Neural cell (in vitro differentiated cells): ENCODE data around the gene COASY. TPM values are rescaled to one million over a fixed set of nuclear protein-coding genes. Genes with fewer than 3 reads are reported as not detected.

ENCODE experiments used
- H2AFZ ChIP-seq: fragments of 200-600, 300-800 bp; sonication (generic), shearing (Covaris generic); 2 replicates; pipeline ENCODE4 v1.6.0; 2014; ENCODE audit warnings: low read depth, mild to moderate bottlenecking, antibody characterized with exemption, low read length, moderate library complexity
- H3F3A ChIP-seq: fragments of 200-600 bp; shearing (Covaris generic); 2 replicates; pipeline ENCODE4 v1.6.1; 2016; ENCODE audit warnings: mild to moderate bottlenecking, moderate library complexity, mixed read lengths, antibody characterized with exemption, low read length; ENCODE audit not compliant: insufficient read depth, poor library complexity, severe bottlenecking
- H3K27ac ChIP-seq: fragments of 200-600, 300-800 bp; sonication (generic), shearing (Covaris generic); 2 replicates; pipeline ENCODE4 v1.5.1; 2014; ENCODE audit warnings: mild to moderate bottlenecking, low read length, moderate library complexity
- H3K27me3 ChIP-seq: fragments of 300-800, 200-600 bp; sonication (generic), shearing (Covaris generic); 2 replicates; pipeline ENCODE4 v1.6.0; 2014; ENCODE audit warnings: mild to moderate bottlenecking, low read depth, low read length, moderate library complexity; ENCODE audit not compliant: insufficient read depth
- H3K36me3 ChIP-seq: fragments of 300-800, 200-600 bp; sonication (generic), shearing (Covaris generic); 2 replicates; pipeline ENCODE4 v1.5.1; 2014; ENCODE audit warnings: mild to moderate bottlenecking, antibody characterized with exemption, low read length, moderate library complexity; ENCODE audit not compliant: insufficient read depth
- H3K4me2 ChIP-seq: fragments of 300-800, 200-600 bp; sonication (generic), shearing (Covaris generic); 2 replicates; pipeline ENCODE4 v1.6.0; 2014; ENCODE audit warnings: mild to moderate bottlenecking, low read length
- H3K4me3 ChIP-seq: fragments of 300-800, 200-600 bp; sonication (generic), shearing (Covaris generic); 2 replicates; pipeline ENCODE4 v1.5.1; 2014; ENCODE audit warnings: mild to moderate bottlenecking, low read length, moderate library complexity
- H3K79me2 ChIP-seq: fragments of 200-600 bp; shearing (Covaris generic); replicated peaks from 2 replicates; pipeline ENCODE4 v1.6.0; 2014; ENCODE audit warnings: mild to moderate bottlenecking, low read length, moderate library complexity; ENCODE audit not compliant: insufficient read depth
- H3K9ac ChIP-seq: fragments of 300-800, 200-600 bp; sonication (generic), shearing (Covaris generic); 2 replicates; pipeline ENCODE4 v1.6.1; 2016; ENCODE audit warnings: mild to moderate bottlenecking, low read length, mixed read lengths
- H3K9me2 ChIP-seq: fragments of 200-600 bp; shearing (Covaris generic); 2 replicates; pipeline ENCODE4 v1.6.1; 2016; ENCODE audit warnings: mild to moderate bottlenecking, low read length, mixed read lengths; ENCODE audit not compliant: insufficient read depth
- H3K9me3 ChIP-seq: fragments of 200-600, 300-800 bp; sonication (generic), shearing (Covaris generic); 2 replicates; pipeline ENCODE4 v1.6.1; 2016; ENCODE audit warnings: mild to moderate bottlenecking, mixed run types, low read length, moderate library complexity, mixed read lengths
- H4K20me1 ChIP-seq: fragments of 200-600 bp; shearing (Covaris generic); 2 replicates; pipeline ENCODE4 v1.6.1; 2016; ENCODE audit warnings: mild to moderate bottlenecking, mixed run types; ENCODE audit not compliant: insufficient read depth
- EP300 ChIP-seq: fragments of 450-650 bp; conservative IDR thresholded peaks from 2 replicates; pipeline ENCODE4 v1.6.1; 2014; ENCODE audit warnings: antibody characterized with exemption, mild to moderate bottlenecking, moderate library complexity; ENCODE audit not compliant: poor library complexity, severe bottlenecking
- EZH2 ChIP-seq: fragments of 200-600, 300-800 bp; shearing (Covaris generic), sonication (generic); IDR thresholded peaks from 2 replicates; pipeline ENCODE4 v1.6.1; 2014; ENCODE audit warnings: antibody characterized with exemption, low read length, borderline replicate concordance, mild to moderate bottlenecking; ENCODE audit not compliant: insufficient read depth, poor library complexity, severe bottlenecking
- MXI1 ChIP-seq: fragments of 450-650 bp; conservative IDR thresholded peaks from 2 replicates; pipeline ENCODE4 v1.6.1; 2014; ENCODE audit warnings: antibody characterized with exemption, mild to moderate bottlenecking; ENCODE audit not compliant: poor library complexity, severe bottlenecking
- POLR2AphosphoS5 ChIP-seq: IDR thresholded peaks from 2 replicates; pipeline ENCODE4 v1.6.1; 2012
- RAD21 ChIP-seq: fragments of 450-650 bp; conservative IDR thresholded peaks from 2 replicates; pipeline ENCODE4 v1.6.1; 2014; ENCODE audit warnings: antibody characterized with exemption, mild to moderate bottlenecking, moderate library complexity
- REST ChIP-seq: IDR thresholded peaks from 2 replicates; pipeline ENCODE4 v1.6.1; 2012; ENCODE audit warnings: borderline replicate concordance
- SMC3 ChIP-seq: fragments of 450-650 bp; conservative IDR thresholded peaks from 2 replicates; pipeline ENCODE4 v1.6.1; 2014; ENCODE audit warnings: antibody characterized with exemption, mild to moderate bottlenecking, moderate library complexity; ENCODE audit not compliant: poor library complexity
- TAF1 ChIP-seq: IDR thresholded peaks from 2 replicates; pipeline ENCODE4 v1.6.1; 2012; ENCODE audit warnings: low read depth
- polyA plus RNA-seq: library from polyadenylated mRNA; depleted of rRNA; stranded (reverse); fragments of >200 nt; gene quantifications from 2 replicates; pipeline ENCODE4 v1.2.3, GENCODE V29; 2014
- TF ChIP-seq, protein P1 (sequence below): fragments of 450-650 bp; IDR thresholded peaks from 2 replicates; pipeline ENCODE4 v1.5.1; 2014; ENCODE audit warnings: antibody characterized with exemption, mild to moderate bottlenecking, moderate library complexity; ENCODE audit not compliant: poor library complexity, severe bottlenecking

Gene COASY
- polyA plus RNA-seq, 1 donor from 2014 or later, result 8.2 TPM

DNA sequence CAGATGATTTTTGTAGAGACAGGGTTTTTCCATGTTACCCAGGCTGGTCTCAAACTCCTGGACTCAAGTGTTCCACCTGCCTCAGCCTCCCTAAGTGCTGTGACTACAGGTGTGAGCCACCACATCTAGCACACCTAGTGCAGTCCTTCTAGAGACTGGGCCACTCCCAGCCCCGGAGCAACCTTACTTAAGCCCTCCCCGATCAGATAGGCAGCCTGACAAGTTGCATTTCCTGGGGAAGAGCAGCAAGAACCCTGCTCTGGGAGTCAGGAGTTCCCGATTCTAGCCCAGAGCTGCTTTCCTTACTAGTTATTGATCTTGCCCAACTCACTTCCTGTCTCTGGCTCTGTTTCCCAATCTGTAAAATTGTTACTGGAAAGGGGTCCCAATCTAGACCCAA is 32.9 kb upstream of the COASY start:
- Histone ChIP-seq H3K9me2 (no peaks in the 10 kb centered on the region), H3K27ac (no peak overlapping the region), H3K9ac (no peak overlapping the region), H2AFZ (no peak overlapping the region), H3K4me3 (no peak overlapping the region), H3K9me3 (no peaks in the 10 kb centered on the region), H3K27me3 (no peaks in the 10 kb centered on the region), H3F3A (no peaks in the 10 kb centered on the region), H4K20me1 (no peaks in the 10 kb centered on the region), H3K4me2 (no peak overlapping the region), H3K79me2 (no peaks in the 10 kb centered on the region), H3K36me3 (no peaks in the 10 kb centered on the region)
- no peak for TF ChIP-seq TAF1
- TF ChIP-seq RAD21, result no peak
- no peak for TF ChIP-seq REST
- no peak for TF ChIP-seq EP300
- no peak for TF ChIP-seq EZH2
- TF ChIP-seq POLR2AphosphoS5, result no peak
- TF ChIP-seq MXI1, result no peak
- TF ChIP-seq SMC3, result no peak

DNA sequence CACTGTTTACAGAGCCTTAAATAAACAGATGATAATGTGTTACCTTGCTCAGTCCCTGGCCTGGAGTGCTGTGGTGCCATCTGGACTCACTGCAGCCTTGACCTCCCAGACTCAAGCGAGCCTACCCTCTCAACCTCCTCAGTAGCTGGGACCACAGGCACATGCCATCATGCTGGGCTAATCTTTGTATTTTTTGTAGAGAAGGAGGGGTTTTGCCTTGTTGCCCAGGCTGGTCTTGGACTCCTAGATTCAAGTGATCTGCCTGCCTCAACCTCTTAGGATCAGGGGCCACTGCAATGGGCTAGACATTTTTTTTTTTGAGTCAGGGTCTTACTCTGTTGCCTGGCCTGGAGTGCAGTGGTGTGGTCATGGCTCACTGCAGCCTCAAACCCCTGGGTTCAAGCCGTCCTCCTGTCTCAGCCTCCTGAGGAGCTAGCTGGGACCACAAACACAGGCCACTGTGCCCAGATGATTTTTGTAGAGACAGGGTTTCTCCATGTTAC is 30.9 kb upstream of the COASY start:
- H3K27me3 ChIP-seq, result no peaks in the 10 kb centered on the region
- no peaks in the 10 kb centered on the region for H3K9me3 ChIP-seq
- H3K36me3 ChIP-seq, result no peaks in the 10 kb centered on the region
- H4K20me1 ChIP-seq, result no peaks in the 10 kb centered on the region
- H3K79me2 ChIP-seq, result no peaks in the 10 kb centered on the region
- no peaks in the 10 kb centered on the region for H3F3A ChIP-seq
- no peak overlapping the region for H2AFZ ChIP-seq
- H3K4me3 ChIP-seq, result no peak overlapping the region
- no peak overlapping the region for H3K27ac ChIP-seq
- no peak overlapping the region for H3K4me2 ChIP-seq
- no peak overlapping the region for H3K9ac ChIP-seq
- TF ChIP-seq, protein P1, sequence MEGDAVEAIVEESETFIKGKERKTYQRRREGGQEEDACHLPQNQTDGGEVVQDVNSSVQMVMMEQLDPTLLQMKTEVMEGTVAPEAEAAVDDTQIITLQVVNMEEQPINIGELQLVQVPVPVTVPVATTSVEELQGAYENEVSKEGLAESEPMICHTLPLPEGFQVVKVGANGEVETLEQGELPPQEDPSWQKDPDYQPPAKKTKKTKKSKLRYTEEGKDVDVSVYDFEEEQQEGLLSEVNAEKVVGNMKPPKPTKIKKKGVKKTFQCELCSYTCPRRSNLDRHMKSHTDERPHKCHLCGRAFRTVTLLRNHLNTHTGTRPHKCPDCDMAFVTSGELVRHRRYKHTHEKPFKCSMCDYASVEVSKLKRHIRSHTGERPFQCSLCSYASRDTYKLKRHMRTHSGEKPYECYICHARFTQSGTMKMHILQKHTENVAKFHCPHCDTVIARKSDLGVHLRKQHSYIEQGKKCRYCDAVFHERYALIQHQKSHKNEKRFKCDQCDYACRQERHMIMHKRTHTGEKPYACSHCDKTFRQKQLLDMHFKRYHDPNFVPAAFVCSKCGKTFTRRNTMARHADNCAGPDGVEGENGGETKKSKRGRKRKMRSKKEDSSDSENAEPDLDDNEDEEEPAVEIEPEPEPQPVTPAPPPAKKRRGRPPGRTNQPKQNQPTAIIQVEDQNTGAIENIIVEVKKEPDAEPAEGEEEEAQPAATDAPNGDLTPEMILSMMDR, result no peak
- TF ChIP-seq MXI1 (no peak), EZH2 (no peak), SMC3 (no peak), TAF1 (no peak), EP300 (no peak), REST (no peak), RAD21 (no peak), POLR2AphosphoS5 (no peak)
- H3K9me2 ChIP-seq, result no peaks in the 10 kb centered on the region
